Testis (tissue), 3 donors: Measurements from ENCODE around the gene AMZ1. TPM values are rescaled to one million over a fixed set of nuclear protein-coding genes. Genes with fewer than 3 reads are reported as not detected.
"Not testable (repeated sequence)": the region's sequence is repeated elsewhere in the genome, so short reads cannot be mapped to it uniquely, and the experiment has no call there.

Experiments
- DNase-seq: peaks from one replicate; pipeline ENCODE4 v3.0.0-alpha.2; 2019
- H3K27ac ChIP-seq, 2 donors: fragments of 200-600 bp; sonication (generic); one replicate each; pipeline ENCODE4 v1.5.1; 2019
- H3K27me3 ChIP-seq: fragments of 200-600 bp; sonication (generic); one replicate; pipeline ENCODE4 v1.5.1; 2019
- H3K36me3 ChIP-seq: fragments of 200-600 bp; sonication (generic); one replicate; pipeline ENCODE4 v1.5.1; 2017; ENCODE audit warnings: low read depth; ENCODE audit errors: missing control alignments
- H3K4me1 ChIP-seq: fragments of 200-600 bp; sonication (generic); one replicate; pipeline ENCODE4 v1.5.1; 2019
- H3K4me3 ChIP-seq, 2 donors: fragments of 200-600 bp; sonication (generic); one replicate each; pipeline ENCODE4 v1.5.1; 2017 to 2019
- H3K9me3 ChIP-seq: fragments of 200-600 bp; sonication (generic); one replicate; pipeline ENCODE4 v1.5.1; 2017
- CTCF ChIP-seq, 3 experiments: fragments of 450-650 bp in 2 of 3; fragments of 200-600 bp in 1 of 3; sonication (generic) in 1 of 3; IDR thresholded peaks; one replicate each; pipeline ENCODE4 v1.5.1; 2016 to 2019; ENCODE audit warnings: antibody characterized with exemption in 3 of 3, mild to moderate bottlenecking in 2 of 3, moderate library complexity in 1 of 3
- POLR2A ChIP-seq: fragments of 450-650 bp; IDR thresholded peaks from one replicate; pipeline ENCODE4 v1.6.1; 2017; ENCODE audit warnings: antibody characterized with exemption, mild to moderate bottlenecking, moderate library complexity
- WGBS, 2 donors: methylation state at CpG; one replicate each; pipeline ENCODE4 v1.1.5; 2018; 5-methylcytosine and 5-hydroxymethylcytosine counted together
- intact Hi-C: fragments of 100-400 bp; cut with DNase I; formaldehyde crosslinking; loops from one replicate; pipeline ENCODE4 v1.15.1; 2023; ENCODE audit warnings: low total_unique reads
- polyA plus RNA-seq: library from polyadenylated mRNA; stranded (reverse); fragments of 350-450 nt; fragmentation: Illumina TruSeq; extraction: RNeasy Lipid Tissue Mini Kit (QIAGEN cat#74804); gene quantifications from one replicate; pipeline ENCODE4 v1.2.3, GENCODE V29; 2014; ENCODE audit warnings: low read depth, low replicate concordance; ENCODE audit not compliant: insufficient read depth
- total RNA-seq, 2 donors: library from RNA; depleted of rRNA; stranded (reverse); fragments of >200 nt; gene quantifications; one replicate each; pipeline ENCODE4 v1.2.3, GENCODE V29; 2016

Gene AMZ1
- total and polyA plus RNA-seq, 3 donors from 2014 or later: 1.1 to 3.2 (median 2.7) TPM

GRCh38 chr7:2673934-2674333 lies 14.1 kb upstream of the AMZ1 start:
- intact Hi-C loops: no loop called here
- no peaks in the 10 kb centered on the region for H3K27me3 ChIP-seq
- no peaks in the 10 kb centered on the region for H3K4me1 ChIP-seq
- no peak overlapping the region for H3K4me3 ChIP-seq
- H3K9me3 ChIP-seq: no peaks in the 10 kb centered on the region
- TF ChIP-seq POLR2A: no peak
- no peak for TF ChIP-seq CTCF (IDR thresholded peaks at IDR 0.05)
- H3K27ac ChIP-seq: no peak overlapping the region
- H3K36me3 ChIP-seq: no peaks in the 10 kb centered on the region
- no peak for DNase-seq

- no peak for DNase-seq
- TF ChIP-seq CTCF (IDR thresholded peaks at IDR 0.05): no peak
- TF ChIP-seq POLR2A: no peak
These were observed 12.7 kb upstream of the AMZ1 start for GRCh38 chr7:2675256-2675764.

GRCh38 chr7:2676576-2676975 lies 11.4 kb upstream of the AMZ1 start:
- H3K27me3 ChIP-seq, H3K27ac ChIP-seq, DNase-seq, intact Hi-C loops, H3K4me3 ChIP-seq, H3K4me1 ChIP-seq, H3K36me3 ChIP-seq, H3K9me3 ChIP-seq: not testable (repeated sequence)
- whole genome bisulfite sequencing, 2 donors: no CpG with 5 or more reads among the region's 8 CpGs

More at GRCh38 chr7:2675256-2675764, 12.7 kb upstream of the AMZ1 start:
- no peaks in the 10 kb centered on the region for H3K9me3 ChIP-seq
- 71 to 75% methylated on average over 5 to 9 of the region's 9 CpGs for WGBS, 2 donors
- H3K27me3 ChIP-seq: no peaks in the 10 kb centered on the region
- H3K4me3 ChIP-seq: no peak overlapping the region
- H3K36me3 ChIP-seq: no peaks in the 10 kb centered on the region
- intact Hi-C loops: no loop called here
- no peak overlapping the region for H3K27ac ChIP-seq
- H3K4me1 ChIP-seq: no peaks in the 10 kb centered on the region

- H3K9me3 ChIP-seq, H3K4me1 ChIP-seq, H3K36me3 ChIP-seq, DNase-seq, H3K4me3 ChIP-seq, H3K27ac ChIP-seq, H3K27me3 ChIP-seq, intact Hi-C loops: not testable (repeated sequence)
- WGBS, 2 donors: 89 to 90% methylated on average over 8 to 14 of the region's 15 CpGs
These were observed 9.5 kb upstream of the AMZ1 start for GRCh38 chr7:2678454-2678853.

- intact Hi-C loops, H3K9me3 ChIP-seq, H3K36me3 ChIP-seq, H3K27me3 ChIP-seq, H3K4me3 ChIP-seq, DNase-seq, H3K27ac ChIP-seq, H3K4me1 ChIP-seq: not testable (repeated sequence)
- WGBS, 2 donors: 83 to 97% methylated on average over 10 to 61 of the region's 64 CpGs
These were observed 8.6 kb upstream of the AMZ1 start for GRCh38 chr7:2679135-2680127.

- Histone ChIP-seq H3K4me1 (no peaks in the 10 kb centered on the region), H3K36me3 (no peaks in the 10 kb centered on the region), H3K9me3 (no peaks in the 10 kb centered on the region), H3K4me3 (no peak overlapping the region), H3K27ac (no peak overlapping the region), H3K27me3 (no peaks in the 10 kb centered on the region)
- no peak for TF ChIP-seq POLR2A
- no peak for TF ChIP-seq CTCF (IDR thresholded peaks at IDR 0.05)
- WGBS, 2 donors: 91% methylated on average over 12 of the region's 13 CpGs; no CpG with 5 or more reads in 1 of the 2 donors
- intact Hi-C loops: no loop called here
- no peak for DNase-seq
These were observed 7.7 kb upstream of the AMZ1 start for GRCh38 chr7:2680256-2680655.
